ENCODE results near the gene ZNF408.

GRCh38 chr11:46657186-46657585 lies 43.6 kb upstream of the ZNF408 start:
- TF ChIP-seq RAD21 (conservative IDR thresholded peaks at IDR 0.05) (no peak), CTCF (IDR thresholded peaks at IDR 0.05; ENCODE audit: poor library complexity, severe bottlenecking) (no peak), EZH2 (IDR thresholded peaks at IDR 0.05; ENCODE audit: borderline replicate concordance, insufficient read depth, low read length, poor library complexity, severe bottlenecking) (no peak), EP300 (conservative IDR thresholded peaks at IDR 0.05; ENCODE audit: poor library complexity, severe bottlenecking) (no peak)
